ENCODE results near the gene RBM44.

Gene RBM44

DNA sequence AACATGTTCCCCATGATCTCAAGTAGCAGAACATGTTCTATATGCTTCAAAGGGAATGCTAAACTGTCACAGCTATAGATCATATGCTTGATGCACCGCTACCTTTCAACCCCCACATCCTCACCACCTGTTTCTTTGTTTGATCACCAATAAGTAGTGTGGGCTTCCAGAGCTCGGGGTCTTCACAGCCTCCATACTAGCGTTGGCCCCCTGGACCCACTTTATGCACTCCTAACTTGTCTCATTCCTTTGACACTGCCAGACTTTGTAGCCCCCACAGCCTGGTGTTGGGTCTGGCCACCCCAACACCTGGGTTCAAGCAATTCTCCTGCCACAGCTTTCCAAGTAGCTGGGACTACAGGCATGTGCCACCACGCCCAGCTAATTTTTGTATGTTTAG, 11.6 kb upstream of the RBM44 start:
- H3K4me3 ChIP-seq (ENCODE audit: low read depth, low read length), result no peak overlapping the region
- no peak for DNase-seq (ENCODE audit: low read depth)
- TF ChIP-seq, protein P1, sequence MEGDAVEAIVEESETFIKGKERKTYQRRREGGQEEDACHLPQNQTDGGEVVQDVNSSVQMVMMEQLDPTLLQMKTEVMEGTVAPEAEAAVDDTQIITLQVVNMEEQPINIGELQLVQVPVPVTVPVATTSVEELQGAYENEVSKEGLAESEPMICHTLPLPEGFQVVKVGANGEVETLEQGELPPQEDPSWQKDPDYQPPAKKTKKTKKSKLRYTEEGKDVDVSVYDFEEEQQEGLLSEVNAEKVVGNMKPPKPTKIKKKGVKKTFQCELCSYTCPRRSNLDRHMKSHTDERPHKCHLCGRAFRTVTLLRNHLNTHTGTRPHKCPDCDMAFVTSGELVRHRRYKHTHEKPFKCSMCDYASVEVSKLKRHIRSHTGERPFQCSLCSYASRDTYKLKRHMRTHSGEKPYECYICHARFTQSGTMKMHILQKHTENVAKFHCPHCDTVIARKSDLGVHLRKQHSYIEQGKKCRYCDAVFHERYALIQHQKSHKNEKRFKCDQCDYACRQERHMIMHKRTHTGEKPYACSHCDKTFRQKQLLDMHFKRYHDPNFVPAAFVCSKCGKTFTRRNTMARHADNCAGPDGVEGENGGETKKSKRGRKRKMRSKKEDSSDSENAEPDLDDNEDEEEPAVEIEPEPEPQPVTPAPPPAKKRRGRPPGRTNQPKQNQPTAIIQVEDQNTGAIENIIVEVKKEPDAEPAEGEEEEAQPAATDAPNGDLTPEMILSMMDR (conservative IDR thresholded peaks at IDR 0.05; ENCODE audit: low read depth, low read length), result no peak

DNA sequence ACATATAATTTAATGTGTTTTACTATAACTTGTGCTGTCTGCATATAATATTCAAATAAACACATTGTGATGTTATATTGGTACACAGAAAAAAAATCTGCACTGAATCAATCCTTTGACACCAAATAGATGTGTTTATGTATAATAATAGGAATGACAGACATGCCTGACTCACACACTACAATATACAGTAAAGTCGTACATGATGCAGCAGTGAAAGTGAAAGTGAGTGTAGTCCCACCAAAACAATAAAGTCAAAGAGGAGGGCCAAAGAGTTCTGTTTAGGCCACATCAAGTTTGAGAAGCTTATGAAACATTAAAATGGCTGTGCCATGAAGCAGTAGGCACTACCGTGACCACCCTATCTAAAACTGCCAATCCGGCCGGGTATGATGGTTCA, 8.2 kb upstream of the RBM44 start:
- peak; percentile 69 for DNase-seq (ENCODE audit: low read depth)
- TF ChIP-seq, protein P1 (conservative IDR thresholded peaks at IDR 0.05; ENCODE audit: low read depth, low read length), result no peak
- no peak overlapping the region for H3K4me3 ChIP-seq (ENCODE audit: low read depth, low read length)

DNA sequence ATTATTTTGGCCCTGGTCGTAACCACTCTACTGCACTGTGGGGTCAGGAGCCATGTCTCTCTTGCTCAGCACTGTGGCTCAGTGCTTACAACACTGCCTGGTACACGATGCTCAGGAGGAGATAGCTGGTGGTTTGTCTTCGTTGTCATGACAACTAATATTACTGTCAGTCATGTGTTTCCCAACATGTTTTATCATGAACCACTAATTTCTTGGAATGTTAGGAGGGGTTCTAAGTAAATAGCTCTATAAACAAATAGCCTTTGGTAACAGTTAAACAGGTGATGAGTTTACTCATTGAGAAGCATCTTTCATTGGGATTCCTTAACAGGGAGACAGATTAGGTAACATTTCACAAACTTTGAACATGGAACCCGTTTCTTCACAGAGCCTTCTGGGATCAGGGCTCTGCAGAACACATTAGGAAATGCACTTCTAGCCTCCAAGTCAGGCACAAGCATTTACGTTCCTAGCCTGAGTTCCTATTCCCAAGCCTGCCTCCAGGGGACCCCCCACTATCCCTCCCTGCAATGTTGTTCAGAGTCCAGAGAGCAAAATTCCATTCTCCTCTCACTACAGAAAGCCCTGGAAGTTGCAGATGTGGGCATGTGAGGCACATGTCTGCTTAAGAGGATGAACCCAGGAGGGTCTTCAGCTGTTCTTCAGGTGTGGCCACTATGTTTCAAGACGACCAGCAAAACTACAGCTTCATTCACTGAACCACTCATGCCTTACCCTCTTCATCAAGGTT, 6.4 kb upstream of the RBM44 start:
- peak; percentile 43 for DNase-seq (ENCODE audit: low read depth)
- no peak overlapping the region for H3K4me3 ChIP-seq (ENCODE audit: low read depth, low read length)
- TF ChIP-seq, protein P1 (conservative IDR thresholded peaks at IDR 0.05; ENCODE audit: low read depth, low read length), result peak; percentile 48

DNA sequence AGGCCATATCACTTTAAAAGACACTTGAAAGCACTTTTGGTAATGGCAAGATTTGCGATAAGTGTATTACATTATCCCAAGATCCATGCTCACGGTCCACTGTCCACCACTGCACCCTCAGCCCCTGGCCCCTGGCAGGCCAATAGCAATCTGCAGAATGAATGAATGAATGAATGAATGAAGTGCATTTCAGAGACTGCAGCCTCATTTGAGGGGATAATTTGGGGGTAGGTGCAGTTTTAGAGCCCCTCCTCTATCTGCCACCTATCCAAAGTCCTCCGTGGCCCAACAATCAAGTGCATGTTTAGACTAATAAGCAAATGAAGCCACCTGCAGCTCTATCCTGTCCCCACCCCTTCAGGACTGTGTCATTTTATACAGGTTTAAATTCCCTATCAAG, 1.3 kb upstream of the RBM44 start:
- TF ChIP-seq, protein P1 (conservative IDR thresholded peaks at IDR 0.05; ENCODE audit: low read depth, low read length), result no peak

GRCh38 chr2:237799060-237799428, 465 bp downstream of the RBM44 start:
- DNase-seq (ENCODE audit: low read depth), result no peak
- no peak overlapping the region for H3K4me3 ChIP-seq (ENCODE audit: low read depth, low read length)
- TF ChIP-seq, protein P1 (conservative IDR thresholded peaks at IDR 0.05; ENCODE audit: low read depth, low read length), result no peak

More for the DNA sequence above, 1.3 kb upstream of the RBM44 start:
- DNase-seq (ENCODE audit: low read depth), result no peak
- no peak overlapping the region for H3K4me3 ChIP-seq (ENCODE audit: low read depth, low read length)

DNA sequence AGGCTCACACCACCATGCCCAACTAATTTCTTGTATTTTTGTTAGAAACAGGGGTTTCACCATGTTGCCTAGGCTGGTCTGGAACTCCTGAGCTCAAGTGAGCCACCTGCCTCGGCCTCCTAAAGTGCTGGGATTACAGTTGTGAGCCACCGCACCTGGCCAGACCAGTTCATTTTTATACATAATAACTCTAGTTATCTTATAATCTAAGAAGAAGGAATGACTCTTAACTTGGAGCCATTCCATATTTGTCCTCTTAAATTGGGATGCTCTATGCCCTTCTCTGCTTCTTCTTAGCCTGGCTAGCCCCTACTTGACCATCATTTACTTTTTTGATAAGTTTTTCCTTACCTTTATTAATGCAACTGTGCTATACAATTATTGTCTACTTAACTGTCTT, 2.9 kb downstream of the RBM44 start:
- TF ChIP-seq, protein P1 (conservative IDR thresholded peaks at IDR 0.05; ENCODE audit: low read depth, low read length), result no peak
- DNase-seq (ENCODE audit: low read depth), result no peak
- no peak overlapping the region for H3K4me3 ChIP-seq (ENCODE audit: low read depth, low read length)

GRCh38 chr2:237806334-237806733, 7.8 kb downstream of the RBM44 start:
- H3K4me3 ChIP-seq (ENCODE audit: low read depth, low read length), result no peak overlapping the region
- TF ChIP-seq, protein P1 (conservative IDR thresholded peaks at IDR 0.05; ENCODE audit: low read depth, low read length), result no peak
- DNase-seq (ENCODE audit: low read depth), result peak; percentile 81

Data from choroid plexus epithelial cell (primary cell).